Thyroid gland (tissue), 4 donors: Measurements from ENCODE around the gene CSF2RB. TPM values are rescaled to one million over a fixed set of nuclear protein-coding genes. Genes with fewer than 3 reads are reported as not detected.

Experiments
- DNase-seq, 2 donors: peaks; one replicate each; pipeline ENCODE4 v3.0.0-alpha.2; 2019
- H3K27ac ChIP-seq, 3 donors: fragments of 200-600 bp; sonication (generic); 1 replicate in 2 of 3; 2 replicates in 1 of 3; pipeline ENCODE4 v1.5.1; 2016 to 2019; ENCODE audit warnings: mild to moderate bottlenecking in 1 of 3, moderate library complexity in 1 of 3
- H3K27me3 ChIP-seq: fragments of 200-600 bp; sonication (generic); one replicate; pipeline ENCODE4 v1.5.1; 2019
- H3K36me3 ChIP-seq, 2 donors: fragments of 200-600 bp; sonication (generic); one replicate each; pipeline ENCODE4 v1.5.1; 2016 to 2019
- H3K4me1 ChIP-seq, 2 donors: fragments of 200-600 bp; sonication (generic); one replicate each; pipeline ENCODE4 v1.5.1; 2017 to 2019
- H3K4me3 ChIP-seq, 3 donors: fragments of 200-600 bp; sonication (generic); replicated peaks in 1 of 3; 1 replicate in 2 of 3; 2 replicates in 1 of 3; pipeline ENCODE4 v1.5.1; 2016; ENCODE audit warnings: mild to moderate bottlenecking in 1 of 3
- H3K9me3 ChIP-seq: fragments of 200-600 bp; sonication (generic); one replicate; pipeline ENCODE4 v1.5.1; 2017
- CTCF ChIP-seq, 6 experiments: fragments of 200-600 bp in 3 of 6; fragments of 450-650 bp in 3 of 6; sonication (generic) in 3 of 6; IDR thresholded peaks; one replicate each; pipeline ENCODE4 v1.5.1; 2016 to 2019; ENCODE audit warnings: antibody characterized with exemption in 6 of 6, mild to moderate bottlenecking in 2 of 6, inconsistent platforms in 1 of 6, moderate library complexity in 1 of 6
- POLR2A ChIP-seq, 2 donors: fragments of 450-650 bp; IDR thresholded peaks; one replicate each; pipeline ENCODE4 v1.6.1; 2017; ENCODE audit warnings: antibody characterized with exemption in 2 of 2, mild to moderate bottlenecking in 2 of 2, moderate library complexity in 1 of 2
- WGBS, 2 donors: methylation state at CpG; one replicate each; pipeline ENCODE4 v1.1.5; 2017; 5-methylcytosine and 5-hydroxymethylcytosine counted together
- intact Hi-C: fragments of 100-400 bp; cut with DNase I; formaldehyde crosslinking; loops from one replicate; pipeline ENCODE4 v1.15.1; 2023
- total RNA-seq, 4 donors: library from RNA; depleted of rRNA; stranded (reverse); fragments of >200 nt; gene quantifications; one replicate each; pipeline ENCODE4 v1.2.3, GENCODE V29; 2016

Gene CSF2RB
- total RNA-seq, 4 donors from 2014 or later = 1.9 to 7.1 (median 3.0) TPM

DNA sequence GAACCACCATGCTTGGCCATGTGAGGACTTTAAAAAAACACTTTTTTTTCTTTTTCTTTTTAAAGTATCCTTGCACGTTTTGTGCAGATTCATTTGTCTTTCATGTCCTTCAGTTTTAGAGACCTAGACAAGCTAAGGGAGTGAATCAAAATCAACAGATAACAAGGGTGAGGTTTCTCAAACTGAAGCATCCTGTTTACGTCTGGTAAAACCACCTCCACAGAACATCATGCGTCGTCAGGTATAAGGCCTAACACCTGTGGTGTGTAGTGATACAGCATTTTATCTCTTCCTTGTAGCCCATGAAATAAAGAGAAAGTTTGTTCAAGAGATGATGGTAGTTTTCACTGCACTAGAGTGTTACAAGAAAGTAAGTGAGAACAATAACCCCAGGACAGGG lies 26.3 kb upstream of the CSF2RB start:
- intact Hi-C loops = no loop called here

GRCh38 chr22:36891646-36892045 lies 21.8 kb upstream of the CSF2RB start:
- no peak for TF ChIP-seq POLR2A (IDR thresholded peaks at IDR 0.05)
- no peak for TF ChIP-seq CTCF (IDR thresholded peaks at IDR 0.05)
- Histone ChIP-seq H3K27ac (no peak overlapping the region), H3K4me1 (no peaks in the 10 kb centered on the region), H3K27me3 (no peaks in the 10 kb centered on the region), H3K4me3 (no peak overlapping the region), H3K36me3 (no peaks in the 10 kb centered on the region), H3K9me3 (no peaks in the 10 kb centered on the region)
- WGBS, 2 donors = 78 to 88% methylated on average over 1 of the region's 1 CpG
- no peak for DNase-seq
- intact Hi-C loops = no loop called here

More for the DNA sequence above, 26.3 kb upstream of the CSF2RB start:
- no peaks in the 10 kb centered on the region for H3K9me3 ChIP-seq
- H3K4me3 ChIP-seq = no peak overlapping the region
- no peak overlapping the region for H3K27ac ChIP-seq
- no peak for DNase-seq
- no peaks in the 10 kb centered on the region for H3K36me3 ChIP-seq
- no peak for TF ChIP-seq POLR2A (IDR thresholded peaks at IDR 0.05)
- no peak for TF ChIP-seq CTCF (IDR thresholded peaks at IDR 0.05)
- no peaks in the 10 kb centered on the region for H3K27me3 ChIP-seq
- no peaks in the 10 kb centered on the region for H3K4me1 ChIP-seq
- WGBS, 2 donors = 86 to 87% methylated on average over 4 of the region's 4 CpGs

DNA sequence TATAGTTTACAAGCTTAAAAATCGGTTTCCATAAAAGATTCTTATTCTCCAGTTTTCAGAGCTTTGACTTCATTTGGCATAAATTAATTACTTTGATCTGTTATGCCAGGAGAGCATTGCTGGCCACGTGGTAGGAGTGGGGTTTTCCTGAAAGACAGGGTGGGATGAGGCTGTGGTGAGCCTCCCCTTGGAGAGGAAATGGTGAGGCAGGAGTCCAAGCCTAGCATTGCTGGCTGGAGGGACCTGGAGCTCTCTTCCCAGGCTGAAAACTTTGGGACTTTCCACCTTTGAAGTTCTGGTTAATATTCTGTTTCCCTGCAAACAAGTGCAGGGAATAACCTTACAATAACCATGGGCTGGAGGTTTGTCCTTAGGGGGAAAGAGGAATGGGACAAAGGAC lies 21.1 kb upstream of the CSF2RB start:
- intact Hi-C loops = no loop called here
- TF ChIP-seq CTCF (IDR thresholded peaks at IDR 0.05) = no peak
- no peak for TF ChIP-seq POLR2A (IDR thresholded peaks at IDR 0.05)
- no peak for DNase-seq
- WGBS, 2 donors = 38 to 50% methylated on average over 2 of the region's 2 CpGs
- Histone ChIP-seq H3K27ac (no peak overlapping the region), H3K9me3 (no peaks in the 10 kb centered on the region), H3K4me3 (no peak overlapping the region), H3K4me1 (no peaks in the 10 kb centered on the region), H3K36me3 (no peaks in the 10 kb centered on the region), H3K27me3 (no peaks in the 10 kb centered on the region)

GRCh38 chr22:36893262-36893661 lies 20.2 kb upstream of the CSF2RB start:
- H3K27me3 ChIP-seq = no peaks in the 10 kb centered on the region
- DNase-seq = no peak
- H3K27ac ChIP-seq = no peak overlapping the region
- no peaks in the 10 kb centered on the region for H3K36me3 ChIP-seq
- no peak overlapping the region for H3K4me3 ChIP-seq
- TF ChIP-seq POLR2A (IDR thresholded peaks at IDR 0.05) (no peak), CTCF (IDR thresholded peaks at IDR 0.05) (no peak)
- H3K4me1 ChIP-seq = no peaks in the 10 kb centered on the region
- 69 to 70% methylated on average over 3 of the region's 3 CpGs for WGBS, 2 donors
- intact Hi-C loops = no loop called here
- no peaks in the 10 kb centered on the region for H3K9me3 ChIP-seq

GRCh38 chr22:36894266-36894665 lies 19.2 kb upstream of the CSF2RB start:
- H3K36me3 ChIP-seq = no peaks in the 10 kb centered on the region
- no peaks in the 10 kb centered on the region for H3K27me3 ChIP-seq
- H3K27ac ChIP-seq = no peak overlapping the region
- WGBS, 2 donors = 83 to 97% methylated on average over 1 of the region's 1 CpG
- no peak for DNase-seq
- no peaks in the 10 kb centered on the region for H3K4me1 ChIP-seq
- TF ChIP-seq POLR2A (IDR thresholded peaks at IDR 0.05) (no peak), CTCF (IDR thresholded peaks at IDR 0.05) (no peak)
- H3K9me3 ChIP-seq = no peaks in the 10 kb centered on the region
- H3K4me3 ChIP-seq = no peak overlapping the region
- intact Hi-C loops = no loop called here
